ENCODE data around the gene EBNA1BP2. TPM values are rescaled to one million over a fixed set of nuclear protein-coding genes. Genes with fewer than 3 reads are reported as not detected.

Gene EBNA1BP2
- total RNA-seq, 3 donors from 2014 or later: 34.9 to 61.6 (median 46.4) TPM

- H3K4me1 ChIP-seq: no peaks in the 10 kb centered on the region
- intact Hi-C loops (cut with DNase I; ENCODE audit: low total_unique reads): no loop called here
These were observed 16.0 kb upstream of the EBNA1BP2 start for GRCh38 chr1:43188106-43188505.

GRCh38 chr1:43184995-43185394 is 12.9 kb upstream of the EBNA1BP2 start:
- H3K27me3 ChIP-seq: no peaks in the 10 kb centered on the region
- no peaks in the 10 kb centered on the region for H3K9me3 ChIP-seq
- no peaks in the 10 kb centered on the region for H3K36me3 ChIP-seq
- H3K27ac ChIP-seq: no peak overlapping the region
- H3K4me3 ChIP-seq: no peak overlapping the region
- intact Hi-C loops (cut with DNase I; ENCODE audit: low total_unique reads): no loop called here
- no peak for TF ChIP-seq POLR2A (IDR thresholded peaks at IDR 0.05)
- TF ChIP-seq CTCF (IDR thresholded peaks at IDR 0.05): no peak
- no peak for TF ChIP-seq POLR2AphosphoS5 (IDR thresholded peaks at IDR 0.05)
- no peaks in the 10 kb centered on the region for H3K4me1 ChIP-seq
- DNase-seq (ENCODE audit: low spot score in 2 of 2): no peak

More at GRCh38 chr1:43188106-43188505, 16.0 kb upstream of the EBNA1BP2 start:
- TF ChIP-seq POLR2AphosphoS5 (IDR thresholded peaks at IDR 0.05) (no peak), POLR2A (IDR thresholded peaks at IDR 0.05) (no peak), CTCF (IDR thresholded peaks at IDR 0.05) (no peak)
- no peak for DNase-seq (ENCODE audit: low spot score in 2 of 2)
- Histone ChIP-seq H3K36me3 (no peaks in the 10 kb centered on the region), H3K27me3 (no peaks in the 10 kb centered on the region), H3K27ac (no peak overlapping the region), H3K9me3 (peaks cover 0 to 3% of the 10 kb centered on the region in 2 donors), H3K4me3 (no peak overlapping the region)

GRCh38 chr1:43184388-43184787 is 12.3 kb upstream of the EBNA1BP2 start:
- no peaks in the 10 kb centered on the region for H3K4me1 ChIP-seq
- H3K27me3 ChIP-seq: no peaks in the 10 kb centered on the region
- no peak overlapping the region for H3K27ac ChIP-seq
- TF ChIP-seq POLR2A (IDR thresholded peaks at IDR 0.05) (no peak), CTCF (IDR thresholded peaks at IDR 0.05) (no peak), POLR2AphosphoS5 (IDR thresholded peaks at IDR 0.05) (no peak)
- no peak overlapping the region for H3K4me3 ChIP-seq
- DNase-seq (ENCODE audit: low spot score in 2 of 2): no peak
- no peaks in the 10 kb centered on the region for H3K36me3 ChIP-seq
- intact Hi-C loops (cut with DNase I; ENCODE audit: low total_unique reads): no loop called here
- no peaks in the 10 kb centered on the region for H3K9me3 ChIP-seq

- no peak for DNase-seq (ENCODE audit: low spot score in 2 of 2)
- Histone ChIP-seq H3K27me3 (peaks cover 0 to 12% of the 10 kb centered on the region in 2 donors), H3K9me3 (no peaks in the 10 kb centered on the region), H3K4me1 (no peaks in the 10 kb centered on the region), H3K4me3 (no peak overlapping the region), H3K36me3 (no peaks in the 10 kb centered on the region), H3K27ac (no peak overlapping the region)
- intact Hi-C loops (cut with DNase I; ENCODE audit: low total_unique reads): no loop called here
- no peak for TF ChIP-seq CTCF (IDR thresholded peaks at IDR 0.05)
These were observed 5.6 kb upstream of the EBNA1BP2 start for GRCh38 chr1:43177691-43178090.

- H3K9me3 ChIP-seq: no peaks in the 10 kb centered on the region
- no peak overlapping the region for H3K4me3 ChIP-seq
- intact Hi-C loops (cut with DNase I; ENCODE audit: low total_unique reads): no loop called here
- no peaks in the 10 kb centered on the region for H3K36me3 ChIP-seq
- H3K27ac ChIP-seq: no peak overlapping the region
- peaks cover 0 to 6% of the 10 kb centered on the region in 2 donors for H3K4me1 ChIP-seq
- H3K27me3 ChIP-seq: peaks cover 0 to 12% of the 10 kb centered on the region in 2 donors
- no peak for DNase-seq (ENCODE audit: low spot score in 2 of 2)
- TF ChIP-seq POLR2AphosphoS5 (IDR thresholded peaks at IDR 0.05): no peak
- TF ChIP-seq CTCF (IDR thresholded peaks at IDR 0.05): no peak
- TF ChIP-seq POLR2A (IDR thresholded peaks at IDR 0.05): no peak
These were observed 2.8 kb upstream of the EBNA1BP2 start for GRCh38 chr1:43174873-43175272.
